Right kidney (tissue), 1 donor: ENCODE measurements around the gene NIPSNAP2.
"Not testable (repeated sequence)": the region's sequence is repeated elsewhere in the genome, so short reads cannot be mapped to it uniquely, and the experiment has no call there.

Source experiments
- DNase-seq: peaks from one replicate; pipeline ENCODE4 v3.0.0-alpha.2; 2016

The NIPSNAP2 gene

DNA sequence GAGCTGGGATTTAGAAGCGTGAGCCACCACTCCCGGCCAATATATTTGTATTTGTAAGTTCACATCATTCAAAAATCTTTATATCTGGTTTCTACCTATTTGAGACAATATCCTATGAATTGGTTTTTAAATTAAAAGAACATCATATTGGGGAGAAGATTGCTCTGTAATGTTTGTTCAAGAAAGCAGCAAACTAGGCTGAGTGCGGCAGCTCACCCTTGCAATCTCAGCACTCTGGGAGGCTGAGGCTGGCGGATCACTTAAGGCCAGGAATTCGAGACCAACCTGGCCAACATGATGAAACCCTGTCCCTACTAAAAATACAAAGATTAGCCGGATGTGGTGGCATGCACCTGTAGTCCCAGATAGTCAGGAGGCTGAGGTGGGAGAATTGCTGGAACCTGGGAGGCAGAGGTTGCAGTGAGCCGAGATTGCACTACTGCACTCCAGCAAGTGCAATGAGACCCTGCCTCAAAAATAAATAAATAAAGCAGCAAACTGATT is 9.4 kb downstream of the NIPSNAP2 start:
- DNase-seq: no peak

DNA sequence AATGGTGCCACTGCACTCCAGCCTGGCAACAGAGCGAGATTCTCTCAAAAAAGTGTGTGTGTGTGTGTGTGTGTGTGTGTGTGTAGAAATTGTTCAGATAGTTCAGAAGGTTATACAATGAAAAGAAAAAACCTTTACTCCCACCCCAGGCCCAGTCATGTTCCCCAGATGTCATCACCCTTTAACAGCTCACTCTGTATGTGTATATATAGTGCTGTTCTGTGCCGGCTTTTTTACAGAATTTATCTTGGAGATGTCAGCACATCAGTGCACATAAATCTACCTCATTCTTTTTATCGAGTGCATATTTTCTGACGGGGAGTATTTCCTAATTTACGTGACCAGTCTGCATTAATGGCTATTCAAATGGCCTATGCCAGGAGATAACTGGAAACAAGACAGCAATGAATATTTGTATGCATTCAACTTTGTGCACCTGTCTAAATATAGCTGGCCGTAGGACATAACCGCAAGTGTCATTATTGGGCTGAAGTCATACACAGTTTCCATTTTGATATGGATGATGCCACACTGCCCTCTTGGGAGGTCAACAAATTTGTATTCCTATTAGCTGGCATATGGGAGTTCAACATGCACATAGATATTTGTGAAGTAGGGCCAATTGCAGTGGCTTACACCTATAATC is 11.7 kb downstream of the NIPSNAP2 start:
- no peak for DNase-seq

DNA sequence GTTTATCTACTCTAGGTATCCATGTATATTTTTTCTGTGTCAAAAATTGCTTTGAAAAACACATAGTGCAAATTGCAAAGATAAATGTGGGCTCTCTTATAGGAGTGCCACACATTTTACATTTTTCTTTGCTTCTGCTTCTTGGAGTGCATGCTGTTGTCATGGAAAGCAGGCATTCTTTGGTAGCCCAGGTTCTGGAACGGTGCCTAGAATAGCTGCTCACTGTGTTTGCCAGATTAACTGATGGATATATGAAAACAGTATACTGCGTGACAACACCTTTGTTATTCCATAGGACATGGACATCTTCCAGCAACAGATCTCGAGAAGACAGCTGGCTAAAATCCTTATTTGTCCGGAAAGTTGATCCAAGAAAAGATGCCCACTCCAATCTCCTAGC is 13.4 kb downstream of the NIPSNAP2 start:
- DNase-seq: no peak

DNA sequence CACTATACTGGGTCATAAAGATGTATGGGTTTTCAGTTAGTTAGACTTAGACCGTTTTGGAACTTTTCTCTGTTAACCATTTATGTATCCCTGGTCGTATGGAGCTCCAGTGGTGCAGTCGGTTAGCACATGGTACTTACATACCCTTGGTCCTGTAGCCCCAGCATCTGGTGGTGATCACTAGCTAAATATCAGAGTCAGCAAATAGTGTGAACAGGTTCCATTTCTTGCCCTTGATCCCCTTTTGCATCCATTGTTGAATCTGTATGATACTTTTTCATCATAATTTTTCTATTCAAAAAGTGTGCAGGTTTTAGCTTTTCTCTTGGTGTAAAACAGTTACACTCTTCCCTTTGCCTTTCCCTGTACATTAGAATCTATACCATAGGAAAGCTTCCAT is 15.9 kb downstream of the NIPSNAP2 start:
- DNase-seq: no peak

DNA sequence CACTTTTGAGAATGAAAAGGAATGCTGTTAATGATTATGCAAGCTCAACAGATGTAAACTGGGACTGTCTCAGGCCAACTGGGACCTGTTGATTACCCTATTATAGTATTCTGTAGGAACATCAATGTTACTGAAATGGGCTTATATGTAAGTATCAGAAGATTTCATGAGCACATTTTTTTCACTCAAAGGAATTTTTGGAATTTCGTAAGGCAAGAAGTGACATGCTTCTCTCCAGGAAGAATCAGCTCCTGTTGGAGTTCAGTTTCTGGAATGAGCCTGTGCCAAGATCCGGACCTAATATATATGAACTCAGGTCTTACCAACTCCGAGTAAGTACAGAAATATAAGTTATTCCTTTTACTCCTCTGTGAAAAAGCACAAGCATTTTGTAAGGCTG is 19.2 kb downstream of the NIPSNAP2 start:
- no peak for DNase-seq

DNA sequence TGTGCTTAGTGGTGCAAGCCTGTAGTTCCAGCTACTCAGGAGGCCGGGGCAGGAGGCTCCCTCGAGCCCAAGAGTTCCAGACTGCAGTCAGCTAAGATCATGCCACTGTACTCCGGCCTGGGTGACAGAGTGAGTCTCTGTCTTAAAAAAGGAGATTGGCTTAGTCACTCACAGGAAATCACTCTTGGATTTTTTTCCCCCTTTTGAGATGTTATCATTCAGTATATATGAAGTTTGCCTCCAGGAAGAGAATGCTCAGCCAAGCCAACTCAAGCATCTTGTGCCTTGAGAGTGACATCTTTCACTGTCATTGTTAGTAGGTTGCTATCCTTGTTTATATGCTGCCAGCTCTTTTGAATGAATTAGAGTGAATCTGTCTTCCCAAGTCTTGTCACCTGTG is 28.0 kb downstream of the NIPSNAP2 start:
- no peak for DNase-seq

DNA sequence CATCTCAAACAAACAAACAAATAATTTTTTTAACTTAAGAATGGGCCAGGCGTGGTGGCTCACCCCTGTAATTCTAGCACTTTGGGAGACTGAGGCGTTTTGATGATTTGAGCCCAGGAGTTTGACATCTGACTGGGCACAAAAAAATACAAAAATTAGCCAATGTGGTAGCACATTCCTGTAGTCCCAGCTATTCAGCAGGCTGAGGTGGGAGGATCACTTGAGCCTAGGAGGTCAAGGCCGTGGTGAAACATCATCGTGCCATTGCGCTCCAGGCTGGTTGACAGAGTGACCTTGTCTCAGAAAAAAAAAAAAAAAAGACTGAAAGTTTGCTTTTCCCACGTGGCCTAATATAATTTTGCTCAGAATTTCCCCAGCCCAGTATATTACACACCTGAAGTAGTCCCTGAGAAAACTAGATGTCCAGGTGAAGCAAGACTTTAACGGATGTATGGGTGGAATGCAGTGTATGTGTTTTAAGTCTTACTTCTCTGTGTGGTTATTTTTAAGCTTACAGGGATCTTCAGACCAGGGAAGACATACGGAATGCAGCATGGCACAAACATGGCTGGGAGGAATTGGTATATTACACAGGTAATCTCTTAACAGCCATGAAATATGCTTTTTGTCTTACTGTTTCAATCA is 32.6 kb downstream of the NIPSNAP2 start:
- no peak for DNase-seq

DNA sequence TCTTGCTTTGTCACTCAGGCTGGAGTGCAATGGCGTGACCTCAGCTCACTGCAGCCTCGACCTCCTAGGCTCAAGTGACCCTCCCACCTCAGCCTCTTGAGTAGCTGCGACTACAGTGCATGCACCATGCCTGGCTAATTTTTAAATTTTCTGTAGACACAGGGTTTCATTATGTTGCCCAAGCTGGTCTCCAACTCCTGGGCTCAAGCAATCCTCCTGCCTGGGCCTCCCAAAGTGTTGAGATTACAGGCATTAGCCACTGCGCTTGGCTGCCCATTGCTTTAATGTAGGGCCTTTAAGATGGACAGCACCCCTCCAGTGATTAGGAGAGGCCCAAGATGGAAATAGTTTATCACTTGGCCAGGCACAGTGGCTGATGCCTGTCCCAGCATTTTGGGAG is 39.4 kb downstream of the NIPSNAP2 start:
- DNase-seq: no peak

DNA sequence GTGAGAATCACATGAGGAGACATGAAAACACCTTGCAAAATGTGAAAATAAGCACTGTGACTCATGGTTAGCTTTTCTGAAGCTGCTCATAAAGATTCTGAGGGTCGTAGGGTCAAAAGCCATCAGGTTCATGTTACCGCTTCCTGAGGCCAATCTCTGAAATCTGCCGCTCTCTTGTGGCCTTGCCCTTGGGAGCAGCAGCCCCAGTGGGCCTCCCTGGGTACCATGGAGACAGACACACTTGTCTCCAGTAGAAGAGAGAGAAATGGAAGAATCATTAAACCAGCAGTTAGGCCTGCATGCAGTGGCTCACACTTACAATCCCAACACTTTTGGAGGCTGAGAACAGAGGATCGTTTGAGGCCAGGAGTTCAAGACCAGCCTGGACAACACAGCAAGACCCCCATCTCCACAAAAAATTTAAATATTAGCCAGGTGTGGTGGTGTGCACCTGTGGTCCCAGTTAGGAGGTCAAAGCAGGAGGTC is 42.8 kb downstream of the NIPSNAP2 start:
- no peak for DNase-seq

DNA sequence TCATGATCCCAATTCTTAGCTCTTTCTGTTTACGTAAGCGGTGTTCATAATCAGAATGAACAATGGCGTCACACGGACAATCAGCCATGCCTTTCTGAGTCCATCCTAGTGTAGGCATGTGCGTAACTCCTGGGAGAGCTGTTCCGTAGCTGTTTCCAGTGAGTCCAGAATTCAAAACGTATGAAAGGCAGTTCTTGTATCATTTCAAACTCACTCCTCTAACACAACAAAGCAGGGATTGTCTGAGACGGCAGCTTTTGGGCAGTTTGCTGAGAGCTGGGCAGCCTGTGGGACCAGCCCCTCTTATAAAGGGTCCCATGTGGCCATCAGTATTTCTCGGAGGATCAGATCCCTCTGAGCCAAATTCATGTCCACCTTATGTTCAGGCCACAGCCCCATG is 43.5 kb downstream of the NIPSNAP2 start:
- DNase-seq: no peak

DNA sequence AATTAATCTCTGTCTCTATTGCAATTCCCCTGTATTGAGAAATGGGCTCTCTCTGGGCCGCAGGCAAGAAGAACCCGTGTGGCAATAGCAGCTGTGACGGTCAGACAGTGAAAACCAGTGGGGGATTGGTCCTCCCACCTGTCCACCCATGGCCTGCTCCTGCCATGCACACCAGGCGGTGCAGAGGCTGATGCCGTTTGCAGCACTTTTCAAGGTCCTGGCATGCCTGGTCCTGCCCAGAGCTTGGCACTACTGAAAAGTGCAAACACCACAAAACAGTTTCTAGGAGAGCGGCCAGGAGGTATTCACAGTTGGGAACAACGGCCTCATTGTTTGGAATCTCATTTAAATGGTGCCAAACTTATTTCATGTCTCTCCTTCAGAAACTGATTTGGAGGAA is 45.3 kb downstream of the NIPSNAP2 start:
- no peak for DNase-seq

DNA sequence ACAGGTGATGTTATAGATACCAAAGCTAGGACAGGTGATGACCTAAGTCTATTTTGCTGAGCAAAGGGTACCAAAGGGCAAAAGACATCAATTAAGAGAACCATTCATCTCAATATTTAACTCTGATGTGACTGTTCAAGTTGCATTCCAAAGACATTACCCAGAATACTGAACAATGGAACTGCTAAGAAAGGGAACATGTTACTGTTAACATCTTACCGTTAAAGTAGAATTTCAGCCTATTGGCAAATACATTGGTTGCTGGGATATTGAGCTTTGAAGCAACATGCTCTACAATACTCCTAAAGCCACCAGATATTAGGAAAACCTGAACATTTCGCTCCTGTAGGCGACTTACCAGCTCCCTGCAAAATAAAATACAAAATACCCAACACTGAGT is 52.6 kb downstream of the NIPSNAP2 start:
- not testable (repeated sequence) for DNase-seq

DNA sequence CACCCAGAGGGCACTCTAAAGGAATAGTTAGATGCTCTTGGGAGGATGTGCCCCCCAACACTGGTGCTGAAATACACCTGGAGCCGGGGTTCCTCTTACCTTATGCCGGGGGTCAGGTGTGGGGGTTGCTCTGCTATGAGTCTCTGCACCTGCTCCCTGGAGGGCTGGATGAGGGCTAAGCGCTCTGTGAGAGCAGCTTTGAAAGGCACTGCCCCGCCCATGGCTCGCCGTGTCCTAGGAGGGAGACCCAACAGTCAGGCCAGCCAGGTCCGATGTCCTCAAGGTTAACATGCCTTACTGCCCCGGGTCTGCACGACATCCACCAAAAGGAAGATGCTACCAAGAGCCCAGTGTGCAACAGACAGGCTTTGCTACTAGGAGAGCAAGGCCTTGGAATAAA is 55.1 kb downstream of the NIPSNAP2 start:
- no peak for DNase-seq

DNA sequence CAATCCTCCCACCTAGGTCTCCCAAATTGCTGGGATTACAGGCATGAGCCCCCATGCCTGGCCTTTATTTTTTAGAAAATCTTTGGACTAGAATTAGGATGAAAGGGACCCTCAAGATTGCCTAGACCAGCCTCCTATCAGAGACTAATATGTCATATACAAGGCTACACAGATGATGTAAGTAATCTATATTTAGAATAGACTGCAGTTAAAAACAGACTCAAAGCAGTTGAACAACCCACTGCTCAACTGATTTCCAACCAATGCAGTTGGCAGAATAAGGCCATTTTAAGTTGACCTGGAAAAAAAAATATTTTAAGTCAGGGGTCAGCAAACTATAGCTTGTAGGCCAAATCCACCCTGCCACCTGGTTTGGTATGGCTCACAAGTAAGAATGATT is 59.1 kb downstream of the NIPSNAP2 start:
- DNase-seq: no peak

DNA sequence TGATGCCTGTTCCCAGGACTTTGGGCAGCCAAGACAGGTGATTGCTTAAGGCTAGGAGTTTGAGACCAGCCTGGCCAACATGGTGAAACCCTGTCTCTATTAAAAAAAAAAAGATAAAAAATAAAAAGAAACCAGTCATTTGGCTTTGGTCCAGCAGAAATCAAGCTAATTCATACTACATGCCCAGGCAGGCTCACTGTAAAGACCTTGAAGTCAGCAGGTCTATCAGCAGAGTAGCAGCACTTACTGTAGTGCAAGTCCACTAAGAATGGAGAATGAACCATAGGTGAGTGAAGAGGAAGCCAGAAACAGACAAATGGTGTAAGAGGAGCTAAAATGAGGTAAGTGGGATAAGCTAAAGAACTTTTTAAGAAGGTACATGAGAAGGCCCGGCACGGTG is 62.2 kb downstream of the NIPSNAP2 start:
- DNase-seq: no peak

DNA sequence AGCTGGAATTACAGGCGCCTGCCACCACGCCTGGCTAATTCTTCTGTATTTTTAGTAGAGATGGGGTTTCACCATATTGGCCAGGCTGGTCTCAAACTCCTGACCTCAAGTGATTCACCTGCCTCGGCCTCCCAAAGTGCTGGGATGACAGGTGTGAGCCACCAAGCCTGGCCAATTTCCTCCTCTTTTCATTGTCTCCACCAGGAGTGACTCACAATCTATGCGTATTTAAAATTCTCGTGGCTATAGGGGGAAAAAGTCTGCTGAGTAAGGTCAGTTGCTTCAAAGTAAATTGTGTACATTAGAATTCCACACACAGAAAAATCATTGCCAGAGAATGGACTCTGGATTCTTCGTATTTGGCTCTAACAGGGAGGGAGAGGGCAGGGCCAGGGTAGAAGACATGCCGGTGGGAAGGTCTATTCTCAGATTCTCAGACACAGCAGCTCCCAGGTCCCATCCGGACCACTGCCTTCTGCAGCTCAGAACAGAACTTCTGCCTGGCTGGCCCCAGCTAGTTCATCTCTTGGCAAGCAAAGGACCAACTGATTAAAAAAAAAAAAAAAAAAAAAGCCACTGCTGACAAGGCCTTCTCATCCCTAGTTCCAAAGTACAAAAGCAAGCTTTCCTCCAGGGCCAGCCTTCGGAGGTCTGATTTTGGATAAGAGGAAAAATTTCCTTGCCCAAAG is 64.7 kb downstream of the NIPSNAP2 start:
- no peak for DNase-seq

DNA sequence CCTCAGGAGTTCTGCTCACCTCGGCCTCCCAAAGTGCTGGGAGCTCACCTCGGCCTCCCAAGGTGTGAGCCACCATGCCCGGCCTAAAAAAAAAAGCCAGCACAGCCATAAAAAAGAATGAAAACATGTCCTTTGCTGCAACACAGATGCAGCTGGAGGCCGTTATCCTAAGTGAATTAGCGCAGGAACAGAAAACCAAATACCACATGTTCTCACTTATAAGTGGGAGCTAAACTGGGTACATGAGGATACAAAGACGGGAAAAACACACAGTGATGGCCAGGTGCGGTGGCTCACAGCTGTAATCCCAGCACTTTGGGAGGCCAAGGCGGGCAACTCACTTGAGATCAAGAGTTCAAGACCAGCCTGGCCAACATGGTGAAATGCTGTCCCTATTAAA is 66.0 kb downstream of the NIPSNAP2 start:
- no peak for DNase-seq

DNA sequence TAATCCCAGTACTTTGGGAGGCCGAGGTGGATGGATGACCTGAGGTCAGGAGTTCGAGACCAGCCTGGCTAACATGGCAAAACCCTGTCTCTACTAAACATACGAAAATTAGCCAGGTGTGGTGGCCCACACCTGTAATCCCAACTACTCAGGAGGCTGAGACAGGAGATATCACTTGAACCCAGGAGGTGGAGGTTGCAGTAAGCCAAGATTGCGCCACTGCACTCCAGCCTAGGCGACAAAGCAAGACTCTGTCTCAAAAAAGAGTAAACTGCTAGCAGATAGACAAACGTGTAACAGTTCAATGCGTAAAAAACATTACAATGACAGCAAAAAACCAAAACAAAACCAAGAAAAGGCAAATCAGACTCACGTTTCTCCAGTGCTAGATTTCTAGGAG is 67.2 kb downstream of the NIPSNAP2 start:
- DNase-seq: not testable (repeated sequence)

DNA sequence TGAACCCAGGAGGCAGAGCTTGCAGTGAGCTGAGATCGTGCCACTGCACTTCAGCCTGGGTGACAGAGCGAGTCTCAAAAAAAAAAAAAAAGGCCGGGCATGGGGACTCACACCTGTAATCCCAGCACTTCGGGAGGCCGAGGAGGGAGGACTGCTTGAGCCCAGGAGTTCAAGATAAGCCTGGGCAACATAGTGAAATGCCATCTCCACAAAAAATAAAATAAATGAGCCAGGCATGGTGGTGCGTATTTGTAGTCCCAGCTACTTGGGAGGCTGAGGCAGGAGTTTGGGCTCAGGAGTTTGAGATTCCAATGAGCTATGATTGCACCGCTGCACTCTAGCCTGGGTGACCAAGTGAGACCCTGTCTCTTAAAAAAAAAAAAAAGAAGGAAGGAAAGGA is 68.2 kb downstream of the NIPSNAP2 start:
- DNase-seq: not testable (repeated sequence)

DNA sequence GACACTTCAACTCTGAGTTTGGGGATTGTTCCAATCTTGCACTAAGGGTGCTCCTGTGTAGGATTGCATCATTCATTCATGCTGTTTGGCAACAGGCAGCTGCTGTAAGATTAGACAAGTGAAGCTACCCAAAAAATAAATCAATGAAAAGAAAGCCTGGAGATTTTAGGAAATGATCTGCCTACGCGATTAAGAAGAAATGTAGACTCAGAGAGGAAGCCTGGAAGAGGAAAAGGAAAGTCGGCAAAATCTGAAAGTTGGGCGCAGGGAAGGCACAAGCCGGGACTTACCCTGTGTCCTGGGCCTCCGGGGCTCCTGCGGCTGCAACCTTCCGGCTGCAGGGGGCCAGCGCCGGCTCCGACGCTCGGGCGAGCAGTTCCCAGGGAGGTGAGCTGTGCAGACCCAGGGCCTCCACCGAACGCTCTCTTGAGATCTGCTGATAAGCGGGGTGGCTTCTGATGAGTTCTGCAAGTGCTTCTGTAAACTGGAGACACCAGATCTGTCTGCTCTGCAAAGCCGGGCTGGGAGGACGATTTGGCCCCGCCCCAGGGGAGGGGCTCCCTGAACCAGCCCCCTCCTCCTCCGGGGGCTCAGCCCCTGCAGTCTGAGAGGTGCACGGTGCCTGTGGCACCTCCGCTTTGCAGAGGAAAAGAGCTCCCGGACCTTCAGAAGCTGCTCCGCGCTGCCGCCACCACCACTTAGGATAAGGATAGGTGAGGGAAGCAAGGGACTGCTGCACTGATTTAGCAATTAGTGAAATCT is 69.5 kb downstream of the NIPSNAP2 start:
- DNase-seq: peak; percentile 81

DNA sequence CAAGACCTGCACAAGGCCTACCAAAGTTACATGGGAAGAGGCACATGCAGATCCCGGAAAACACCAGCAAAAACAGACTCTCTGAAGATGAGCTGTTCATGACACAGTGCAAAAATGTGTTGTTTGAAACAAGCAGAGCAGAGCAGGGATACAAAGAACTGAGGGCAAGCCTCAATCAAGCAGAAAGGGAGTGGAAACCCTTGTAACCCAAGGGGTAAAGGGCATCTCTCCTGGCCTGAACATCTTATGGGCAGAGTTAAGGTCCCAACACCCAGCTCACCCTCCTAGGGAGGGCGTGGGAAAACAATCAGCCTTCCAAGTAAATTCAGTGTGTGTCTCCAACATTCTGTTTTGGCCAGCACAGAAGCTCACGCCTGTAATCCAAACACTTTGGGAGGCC is 76.3 kb downstream of the NIPSNAP2 start:
- DNase-seq: no peak

DNA sequence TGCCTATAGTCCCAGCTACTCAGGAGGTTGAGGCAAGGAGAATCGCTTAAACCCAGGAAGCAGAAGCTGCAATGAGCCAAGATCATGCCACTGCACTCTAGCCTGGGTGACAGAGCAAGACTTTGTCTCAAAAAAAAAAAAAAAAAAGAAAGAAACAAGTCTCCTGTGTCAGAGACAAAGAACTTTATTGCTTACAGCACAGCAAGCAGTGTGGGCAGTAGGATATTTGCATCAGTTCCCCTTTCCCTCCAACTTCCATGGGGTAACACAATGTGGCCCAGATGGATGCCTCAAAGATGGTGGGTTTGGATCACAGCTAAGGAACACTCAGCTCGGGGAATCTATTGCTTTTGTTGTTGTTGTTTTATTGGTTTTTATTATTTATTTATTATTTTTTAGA is 81.4 kb downstream of the NIPSNAP2 start:
- DNase-seq: not testable (repeated sequence)
